IMR-90 (cell line): ENCODE data around the gene COPS7A. TPM values are rescaled to one million over a fixed set of nuclear protein-coding genes. Genes with fewer than 3 reads are reported as not detected.

ENCODE experiments used
- ATAC-seq: fragments of 200-7000 bp; cut with Tn5 transposase; 2 replicates; pipeline ENCODE4 v1.9.1; 2020; ENCODE audit warnings: low read depth, mild to moderate bottlenecking, moderate library complexity
- BruUV-seq: library from RNA; stranded (reverse); fragments of 400-500 nt; replicated peaks from 2 replicates; lab custom pipeline; 2021; lab: Mats Ljungman, UMichigan
- CTCF ChIA-PET: fragments of 300-600 bp; formaldehyde crosslinking; extraction: SDS; loops from one replicate; lab custom pipeline; 2021; ENCODE audit warnings: antibody characterized with exemption; lab: Yijun Ruan, JAX
- POLR2A ChIA-PET: fragments of 300-600 bp; sonication (Branson Sonifier 250); formaldehyde crosslinking; loops from one replicate; lab custom pipeline; 2022; ENCODE audit warnings: antibody characterized with exemption; ENCODE audit not compliant: unreplicated experiment; lab: Charles Lee
- DNase-seq: peaks from one replicate; pipeline ENCODE4 v3.0.0; 2013
- H2AFZ ChIP-seq: replicated peaks from 2 replicates; pipeline ENCODE3; 2013; ENCODE audit warnings: low read length, mild to moderate bottlenecking; ENCODE audit not compliant: poor library complexity
- H2AK5ac ChIP-seq: 2 replicates; pipeline ENCODE4 v1.6.1; 2013; ENCODE audit warnings: low read depth, low read length, inconsistent platforms
- H2AK9ac ChIP-seq: replicated peaks from 2 replicates; pipeline ENCODE3; 2013; ENCODE audit warnings: mild to moderate bottlenecking, low read depth, low read length, moderate library complexity; ENCODE audit not compliant: poor library complexity
- H2BK120ac ChIP-seq: 2 replicates; pipeline ENCODE4 v1.6.1; 2013; ENCODE audit warnings: low read depth, low read length, inconsistent platforms
- H2BK15ac ChIP-seq: 3 replicates; pipeline ENCODE4 v1.6.1; 2013; ENCODE audit warnings: low read depth, low read length, inconsistent platforms
- H2BK20ac ChIP-seq: 2 replicates; pipeline ENCODE4 v1.6.1; 2013; ENCODE audit warnings: low read depth, mild to moderate bottlenecking, inconsistent platforms, low read length, moderate library complexity
- H2BK5ac ChIP-seq: 2 replicates; pipeline ENCODE4 v1.6.1; 2013; ENCODE audit warnings: mild to moderate bottlenecking, low read depth, low read length, inconsistent platforms; ENCODE audit not compliant: poor library complexity, severe bottlenecking
- H3K14ac ChIP-seq: replicated peaks from 2 replicates; pipeline ENCODE4 v1.6.1; 2013; ENCODE audit warnings: low read depth, low read length, inconsistent platforms
- H3K18ac ChIP-seq: 2 replicates; pipeline ENCODE4 v1.6.1; 2013; ENCODE audit warnings: low read depth, low read length, control low read depth
- H3K23ac ChIP-seq: 2 replicates; pipeline ENCODE4 v1.6.1; 2013; ENCODE audit warnings: low read depth, low read length, inconsistent platforms
- H3K27ac ChIP-seq: 2 replicates; pipeline ENCODE4 v1.5.1; 2013; ENCODE audit warnings: mild to moderate bottlenecking, control low read depth, low read length; ENCODE audit not compliant: insufficient read depth
- H3K27me3 ChIP-seq: 2 replicates; pipeline ENCODE4 v1.6.1; 2013; ENCODE audit warnings: low read length; ENCODE audit not compliant: control insufficient read depth, insufficient read depth
- H3K36me3 ChIP-seq: 2 replicates; pipeline ENCODE4 v1.6.1; 2013; ENCODE audit warnings: low read length, mixed read lengths; ENCODE audit not compliant: control insufficient read depth, insufficient read depth
- H3K4ac ChIP-seq: 2 replicates; pipeline ENCODE4 v1.6.1; 2013; ENCODE audit warnings: low read depth, low read length, inconsistent platforms
- H3K4me1 ChIP-seq: 2 replicates; pipeline ENCODE4 v1.6.1; 2013; ENCODE audit warnings: low read length, mixed read lengths; ENCODE audit not compliant: control insufficient read depth, insufficient read depth
- H3K4me2 ChIP-seq: 2 replicates; pipeline ENCODE4 v1.6.1; 2013; ENCODE audit warnings: low read depth, mild to moderate bottlenecking, control low read depth, low read length, moderate library complexity
- H3K4me3 ChIP-seq: 2 replicates; pipeline ENCODE4 v1.5.1; 2013; ENCODE audit warnings: low read depth, mild to moderate bottlenecking, control low read depth, low read length, moderate library complexity; ENCODE audit not compliant: insufficient read depth
- H3K56ac ChIP-seq: 2 replicates; pipeline ENCODE4 v1.6.1; 2013; ENCODE audit warnings: low read length, inconsistent platforms; ENCODE audit not compliant: insufficient read depth; ENCODE audit errors: extremely low read depth
- H3K79me1 ChIP-seq, 2 experiments: 2 replicates each; pipeline ENCODE4 v1.6.1; 2013; ENCODE audit warnings: low read length in 2 of 2, inconsistent platforms in 1 of 2, low read depth in 1 of 2
- H3K9ac ChIP-seq: 2 replicates; pipeline ENCODE4 v1.6.1; 2013; ENCODE audit warnings: low read depth, low read length, control low read depth
- H3K9me1 ChIP-seq: 2 replicates; pipeline ENCODE4 v1.6.1; 2013; ENCODE audit warnings: low read length, inconsistent platforms; ENCODE audit not compliant: insufficient read depth
- H3K9me3 ChIP-seq: 2 replicates; pipeline ENCODE4 v1.6.1; 2013; ENCODE audit warnings: low read length; ENCODE audit not compliant: control insufficient read depth, insufficient read depth
- H4K20me1 ChIP-seq: 2 replicates; pipeline ENCODE4 v1.6.1; 2013; ENCODE audit warnings: low read length, inconsistent platforms; ENCODE audit not compliant: insufficient read depth
- H4K5ac ChIP-seq: 2 replicates; pipeline ENCODE4 v1.6.1; 2013; ENCODE audit warnings: mild to moderate bottlenecking, low read depth, low read length, control low read depth
- H4K8ac ChIP-seq, 2 experiments: 2 replicates each; pipeline ENCODE4 v1.6.1; 2013; ENCODE audit warnings: low read depth in 2 of 2, low read length in 2 of 2, control low read depth in 1 of 2, inconsistent platforms in 1 of 2
- H4K91ac ChIP-seq: 2 replicates; pipeline ENCODE4 v1.6.1; 2013; ENCODE audit warnings: low read depth, low read length, inconsistent platforms; ENCODE audit not compliant: insufficient read depth
- CEBPB ChIP-seq: IDR thresholded peaks from 2 replicates; pipeline ENCODE4 v1.6.1; 2012; ENCODE audit warnings: low read depth, low read length, improper control_type of control experiment
- FOS ChIP-seq: fragments of 150-350 bp; IDR thresholded peaks from 2 replicates; pipeline ENCODE4 v1.6.1; 2016; ENCODE audit warnings: low read depth, low read length
- WGBS, 2 experiments: methylation state at CpG; one replicate each; pipeline versions ENCODE4 v1.1.5 to v1.1.7; 2013; ENCODE audit warnings: missing lambda C conversion rate in 2 of 2; ENCODE audit not compliant: insufficient read length in 1 of 2; ENCODE audit errors: extremely low coverage in 2 of 2; 5-methylcytosine and 5-hydroxymethylcytosine counted together
- dilution Hi-C: fragments of 300-500 bp; cut with HindIII; formaldehyde crosslinking; loops from one replicate; pipeline ENCODE4 v1.14.3; 2018; ENCODE audit warnings: low sequenced_read_pairs; ENCODE audit not compliant: unreplicated experiment
- in situ Hi-C: fragments of 300-500 bp; cut with MboI; formaldehyde crosslinking; loops from 3 replicates; pipeline ENCODE4 v1.14.3; 2019; ENCODE audit warnings: low sequenced_read_pairs, inconsistent platforms, mixed read lengths
- intact Hi-C: fragments of 100-400 bp; cut with micrococcal nuclease; formaldehyde crosslinking; loops from 2 replicates; pipeline ENCODE4 v1.10.0; 2022
- polyA plus RNA-seq, 3 experiments: library from polyadenylated mRNA; depleted of rRNA; stranded (reverse); fragments of >200 nt; gene quantifications; 2 replicates each; pipeline ENCODE4 v1.2.3, GENCODE V29; 2012; ENCODE audit warnings: low replicate concordance in 1 of 3
- total RNA-seq: library from RNA; depleted of rRNA; stranded (reverse); fragments of >200 nt; gene quantifications from 2 replicates; pipeline ENCODE4 v1.2.3, GENCODE V29; 2012

Gene COPS7A
- total and polyA plus RNA-seq, 2 of the 4 experiments (the other 2 are of a cell fraction) = 58.8 to 135 TPM

- Histone ChIP-seq H4K8ac (no peak overlapping the region), H2AK5ac (no peak overlapping the region), H3K4ac (no peak overlapping the region), H3K27me3 (no peaks in the 10 kb centered on the region), H3K4me1 (peaks cover 6% of the 10 kb centered on the region; the same call in 1 of the 2 replicates), H3K9me1 (no peaks in the 10 kb centered on the region), H2BK5ac (no peak overlapping the region), H4K91ac (no peak overlapping the region), H3K36me3 (peaks cover 10% of the 10 kb centered on the region), H2BK20ac (no peak overlapping the region), H4K20me1 (no peaks in the 10 kb centered on the region; the same call in 1 of the 2 replicates), H3K23ac (no peak overlapping the region), H3K79me1 (peaks cover 0 to 10% of the 10 kb centered on the region in 2 experiments; a peak in 1 of 4 replicates), H4K5ac (no peak overlapping the region), H3K56ac (no peak overlapping the region), H3K14ac (no peak overlapping the region), H3K18ac (no peak overlapping the region), H2BK15ac (no peak overlapping the region), H3K4me2 (no peak overlapping the region), H3K9me3 (no peaks in the 10 kb centered on the region), H2AFZ (no peak overlapping the region), H2AK9ac (no peak overlapping the region), H3K4me3 (no peak overlapping the region), H2BK120ac (no peak overlapping the region), H3K9ac (no peak overlapping the region), H3K27ac (no peak overlapping the region)
- ATAC-seq (no peak), DNase-seq (no peak)
- dilution Hi-C loops (no loop called here), in situ Hi-C loops (no loop called here), intact Hi-C loops (no loop called here)
- WGBS, 2 experiments = 80% methylated on average over 1 of the region's 16 CpGs; no CpG with 5 or more reads in 1 of the 2 experiments
- POLR2A ChIA-PET = interaction anchor here (0.7 kb wide), 2 partner anchors 8 to 10 kb away, joined by 4 read pairs; partner anchors contain the start of gene PTMS
- TF ChIP-seq FOS (no peak), CEBPB (no peak)
- BruUV-seq = no TSS peak
- CTCF ChIA-PET = no interaction called here
Observed at GRCh38 chr12:6775185-6776174, 51.6 kb downstream of the COPS7A start.
